H1 (cell line): ENCODE measurements around the gene KBTBD12. TPM values are rescaled to one million over a fixed set of nuclear protein-coding genes. Genes with fewer than 3 reads are reported as not detected.

Experiments
- CHD2 ChIP-seq: IDR thresholded peaks from 2 replicates; pipeline ENCODE4 v1.6.1; 2012; ENCODE audit warnings: low read length, improper control_type of control experiment
- SIN3A ChIP-seq, 2 experiments: IDR thresholded peaks in 1 of 2; conservative IDR thresholded peaks in 1 of 2; 2 replicates each; pipeline ENCODE4 v1.6.1; 2011 to 2012; ENCODE audit warnings: low read length in 2 of 2, improper control_type of control experiment in 1 of 2, low read depth in 1 of 2, mild to moderate bottlenecking in 1 of 2
- SP2 ChIP-seq: IDR thresholded peaks from 2 replicates; pipeline ENCODE4 v1.6.1; 2012; ENCODE audit warnings: mild to moderate bottlenecking, low read length, inconsistent platforms
- polyA plus RNA-seq, 7 experiments: library from polyadenylated mRNA; depleted of rRNA in 3 of 7; stranded (reverse) in 5 of 7; unstranded in 2 of 7; fragments of >200 nt in 5 of 7; fragments of 200-250 nt in 2 of 7; gene quantifications; 1 replicate in 5 of 7; 2 replicates in 1 of 7; 4 replicates in 1 of 7; pipeline versions ENCODE4 v1.2.1 to v1.2.3, GENCODE V29; 2011 to 2013; ENCODE audit warnings: missing spikeins in 2 of 7, mixed read lengths in 2 of 7
- total RNA-seq: library from RNA; stranded (reverse); fragmentation: NEBNext Ultra II Directional; extraction: Animal tissue kit (Norgen Biotek cat#: 25700); gene quantifications from 2 replicates; pipeline ENCODE4 v1.2.1, GENCODE V29; 2021
- TF ChIP-seq, protein P1 (sequence below), 3 experiments: IDR thresholded peaks; 1 replicate in 2 of 3; 2 replicates in 1 of 3; pipeline versions ENCODE4 v1.5.1 to v1.6.1; 2011; ENCODE audit warnings: low read length in 3 of 3, mild to moderate bottlenecking in 3 of 3, inconsistent platforms in 2 of 3, low read depth in 1 of 3, moderate library complexity in 1 of 3; ENCODE audit not compliant: insufficient read depth in 1 of 3; ENCODE audit errors: control extremely low read depth in 1 of 3
- TF ChIP-seq, protein P2 (sequence below): fragments of 300-600 bp; sonication (generic); IDR thresholded peaks from 2 replicates; pipeline ENCODE4 v1.7.1; 2012; ENCODE audit warnings: low read length, moderate library complexity, mild to moderate bottlenecking, inconsistent platforms; ENCODE audit not compliant: insufficient replicate concordance

KBTBD12 gene
- total and polyA plus RNA-seq, 2 of the 8 experiments (the other 6 are each of a cell fraction or from before 2014, with no cell fraction given), result 0.33 to 0.63 TPM

- TF ChIP-seq, protein P1, sequence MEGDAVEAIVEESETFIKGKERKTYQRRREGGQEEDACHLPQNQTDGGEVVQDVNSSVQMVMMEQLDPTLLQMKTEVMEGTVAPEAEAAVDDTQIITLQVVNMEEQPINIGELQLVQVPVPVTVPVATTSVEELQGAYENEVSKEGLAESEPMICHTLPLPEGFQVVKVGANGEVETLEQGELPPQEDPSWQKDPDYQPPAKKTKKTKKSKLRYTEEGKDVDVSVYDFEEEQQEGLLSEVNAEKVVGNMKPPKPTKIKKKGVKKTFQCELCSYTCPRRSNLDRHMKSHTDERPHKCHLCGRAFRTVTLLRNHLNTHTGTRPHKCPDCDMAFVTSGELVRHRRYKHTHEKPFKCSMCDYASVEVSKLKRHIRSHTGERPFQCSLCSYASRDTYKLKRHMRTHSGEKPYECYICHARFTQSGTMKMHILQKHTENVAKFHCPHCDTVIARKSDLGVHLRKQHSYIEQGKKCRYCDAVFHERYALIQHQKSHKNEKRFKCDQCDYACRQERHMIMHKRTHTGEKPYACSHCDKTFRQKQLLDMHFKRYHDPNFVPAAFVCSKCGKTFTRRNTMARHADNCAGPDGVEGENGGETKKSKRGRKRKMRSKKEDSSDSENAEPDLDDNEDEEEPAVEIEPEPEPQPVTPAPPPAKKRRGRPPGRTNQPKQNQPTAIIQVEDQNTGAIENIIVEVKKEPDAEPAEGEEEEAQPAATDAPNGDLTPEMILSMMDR (IDR thresholded peaks at IDR 0.05; ENCODE audit: control extremely low read depth in 1 of 3, insufficient read depth in 1 of 3, low read depth in 1 of 3, low read length in 3 of 3), result peak; percentile 71 to 81 (median 76)
- TF ChIP-seq, protein P2, sequence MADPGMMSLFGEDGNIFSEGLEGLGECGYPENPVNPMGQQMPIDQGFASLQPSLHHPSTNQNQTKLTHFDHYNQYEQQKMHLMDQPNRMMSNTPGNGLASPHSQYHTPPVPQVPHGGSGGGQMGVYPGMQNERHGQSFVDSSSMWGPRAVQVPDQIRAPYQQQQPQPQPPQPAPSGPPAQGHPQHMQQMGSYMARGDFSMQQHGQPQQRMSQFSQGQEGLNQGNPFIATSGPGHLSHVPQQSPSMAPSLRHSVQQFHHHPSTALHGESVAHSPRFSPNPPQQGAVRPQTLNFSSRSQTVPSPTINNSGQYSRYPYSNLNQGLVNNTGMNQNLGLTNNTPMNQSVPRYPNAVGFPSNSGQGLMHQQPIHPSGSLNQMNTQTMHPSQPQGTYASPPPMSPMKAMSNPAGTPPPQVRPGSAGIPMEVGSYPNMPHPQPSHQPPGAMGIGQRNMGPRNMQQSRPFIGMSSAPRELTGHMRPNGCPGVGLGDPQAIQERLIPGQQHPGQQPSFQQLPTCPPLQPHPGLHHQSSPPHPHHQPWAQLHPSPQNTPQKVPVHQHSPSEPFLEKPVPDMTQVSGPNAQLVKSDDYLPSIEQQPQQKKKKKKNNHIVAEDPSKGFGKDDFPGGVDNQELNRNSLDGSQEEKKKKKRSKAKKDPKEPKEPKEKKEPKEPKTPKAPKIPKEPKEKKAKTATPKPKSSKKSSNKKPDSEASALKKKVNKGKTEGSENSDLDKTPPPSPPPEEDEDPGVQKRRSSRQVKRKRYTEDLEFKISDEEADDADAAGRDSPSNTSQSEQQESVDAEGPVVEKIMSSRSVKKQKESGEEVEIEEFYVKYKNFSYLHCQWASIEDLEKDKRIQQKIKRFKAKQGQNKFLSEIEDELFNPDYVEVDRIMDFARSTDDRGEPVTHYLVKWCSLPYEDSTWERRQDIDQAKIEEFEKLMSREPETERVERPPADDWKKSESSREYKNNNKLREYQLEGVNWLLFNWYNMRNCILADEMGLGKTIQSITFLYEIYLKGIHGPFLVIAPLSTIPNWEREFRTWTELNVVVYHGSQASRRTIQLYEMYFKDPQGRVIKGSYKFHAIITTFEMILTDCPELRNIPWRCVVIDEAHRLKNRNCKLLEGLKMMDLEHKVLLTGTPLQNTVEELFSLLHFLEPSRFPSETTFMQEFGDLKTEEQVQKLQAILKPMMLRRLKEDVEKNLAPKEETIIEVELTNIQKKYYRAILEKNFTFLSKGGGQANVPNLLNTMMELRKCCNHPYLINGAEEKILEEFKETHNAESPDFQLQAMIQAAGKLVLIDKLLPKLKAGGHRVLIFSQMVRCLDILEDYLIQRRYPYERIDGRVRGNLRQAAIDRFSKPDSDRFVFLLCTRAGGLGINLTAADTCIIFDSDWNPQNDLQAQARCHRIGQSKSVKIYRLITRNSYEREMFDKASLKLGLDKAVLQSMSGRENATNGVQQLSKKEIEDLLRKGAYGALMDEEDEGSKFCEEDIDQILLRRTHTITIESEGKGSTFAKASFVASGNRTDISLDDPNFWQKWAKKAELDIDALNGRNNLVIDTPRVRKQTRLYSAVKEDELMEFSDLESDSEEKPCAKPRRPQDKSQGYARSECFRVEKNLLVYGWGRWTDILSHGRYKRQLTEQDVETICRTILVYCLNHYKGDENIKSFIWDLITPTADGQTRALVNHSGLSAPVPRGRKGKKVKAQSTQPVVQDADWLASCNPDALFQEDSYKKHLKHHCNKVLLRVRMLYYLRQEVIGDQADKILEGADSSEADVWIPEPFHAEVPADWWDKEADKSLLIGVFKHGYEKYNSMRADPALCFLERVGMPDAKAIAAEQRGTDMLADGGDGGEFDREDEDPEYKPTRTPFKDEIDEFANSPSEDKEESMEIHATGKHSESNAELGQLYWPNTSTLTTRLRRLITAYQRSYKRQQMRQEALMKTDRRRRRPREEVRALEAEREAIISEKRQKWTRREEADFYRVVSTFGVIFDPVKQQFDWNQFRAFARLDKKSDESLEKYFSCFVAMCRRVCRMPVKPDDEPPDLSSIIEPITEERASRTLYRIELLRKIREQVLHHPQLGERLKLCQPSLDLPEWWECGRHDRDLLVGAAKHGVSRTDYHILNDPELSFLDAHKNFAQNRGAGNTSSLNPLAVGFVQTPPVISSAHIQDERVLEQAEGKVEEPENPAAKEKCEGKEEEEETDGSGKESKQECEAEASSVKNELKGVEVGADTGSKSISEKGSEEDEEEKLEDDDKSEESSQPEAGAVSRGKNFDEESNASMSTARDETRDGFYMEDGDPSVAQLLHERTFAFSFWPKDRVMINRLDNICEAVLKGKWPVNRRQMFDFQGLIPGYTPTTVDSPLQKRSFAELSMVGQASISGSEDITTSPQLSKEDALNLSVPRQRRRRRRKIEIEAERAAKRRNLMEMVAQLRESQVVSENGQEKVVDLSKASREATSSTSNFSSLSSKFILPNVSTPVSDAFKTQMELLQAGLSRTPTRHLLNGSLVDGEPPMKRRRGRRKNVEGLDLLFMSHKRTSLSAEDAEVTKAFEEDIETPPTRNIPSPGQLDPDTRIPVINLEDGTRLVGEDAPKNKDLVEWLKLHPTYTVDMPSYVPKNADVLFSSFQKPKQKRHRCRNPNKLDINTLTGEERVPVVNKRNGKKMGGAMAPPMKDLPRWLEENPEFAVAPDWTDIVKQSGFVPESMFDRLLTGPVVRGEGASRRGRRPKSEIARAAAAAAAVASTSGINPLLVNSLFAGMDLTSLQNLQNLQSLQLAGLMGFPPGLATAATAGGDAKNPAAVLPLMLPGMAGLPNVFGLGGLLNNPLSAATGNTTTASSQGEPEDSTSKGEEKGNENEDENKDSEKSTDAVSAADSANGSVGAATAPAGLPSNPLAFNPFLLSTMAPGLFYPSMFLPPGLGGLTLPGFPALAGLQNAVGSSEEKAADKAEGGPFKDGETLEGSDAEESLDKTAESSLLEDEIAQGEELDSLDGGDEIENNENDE, result no peak
- TF ChIP-seq SP2 (no peak), SIN3A (conservative IDR thresholded peaks at IDR 0.05 in 1 of 2, IDR thresholded peaks at IDR 0.05 in 1 of 2; ENCODE audit: low read depth in 1 of 2, low read length in 2 of 2) (no peak), CHD2 (no peak)
Observed at GRCh38 chr3:127959873-127960272, 44.8 kb downstream of the KBTBD12 start (continued).
